Hepatocyte (in vitro differentiated cells): Measurements from ENCODE around the gene ASPSCR1. TPM values are rescaled to one million over a fixed set of nuclear protein-coding genes. Genes with fewer than 3 reads are reported as not detected.

ENCODE experiments used
- DNase-seq: peaks from one replicate; pipeline ENCODE4 v3.0.0-alpha.2; 2016; ENCODE audit warnings: low spot score
- H2AFZ ChIP-seq: fragments of 200-600 bp; sonication (generic); 2 replicates; pipeline ENCODE4 v1.6.0; 2016; ENCODE audit warnings: antibody characterized with exemption, mild to moderate bottlenecking
- H3K27ac ChIP-seq: fragments of 200-600 bp; sonication (generic); 2 replicates; pipeline ENCODE4 v1.5.1; 2016; ENCODE audit warnings: mild to moderate bottlenecking
- H3K27me3 ChIP-seq: fragments of 200-600 bp; sonication (generic); 2 replicates; pipeline ENCODE4 v1.6.1; 2016
- H3K36me3 ChIP-seq: fragments of 200-600 bp; sonication (generic); replicated peaks from 2 replicates; pipeline ENCODE4 v1.5.1; 2016; ENCODE audit warnings: low read depth; ENCODE audit not compliant: insufficient read depth
- H3K4me1 ChIP-seq: fragments of 200-600 bp; sonication (generic); 2 replicates; pipeline ENCODE4 v1.5.1; 2016; ENCODE audit warnings: mild to moderate bottlenecking, moderate library complexity; ENCODE audit not compliant: insufficient read depth
- H3K4me2 ChIP-seq: fragments of 200-600 bp; sonication (generic); 2 replicates; pipeline ENCODE4 v1.6.0; 2016
- H3K4me3 ChIP-seq: fragments of 200-600 bp; sonication (generic); 2 replicates; pipeline ENCODE4 v1.5.1; 2016; ENCODE audit warnings: mild to moderate bottlenecking
- H3K79me2 ChIP-seq: fragments of 200-600 bp; sonication (generic); 2 replicates; pipeline ENCODE4 v1.6.0; 2017; ENCODE audit warnings: mild to moderate bottlenecking
- H3K9me2 ChIP-seq: fragments of 200-600 bp; sonication (generic); replicated peaks from 2 replicates; pipeline ENCODE4 v1.6.0; 2017; ENCODE audit warnings: mild to moderate bottlenecking; ENCODE audit not compliant: insufficient read depth
- H3K9me3 ChIP-seq: fragments of 200-600 bp; sonication (generic); 2 replicates; pipeline ENCODE4 v1.5.1; 2016; ENCODE audit warnings: low read depth, mild to moderate bottlenecking
- H4K20me1 ChIP-seq: fragments of 200-600 bp; sonication (generic); 2 replicates; pipeline ENCODE4 v1.6.0; 2016; ENCODE audit warnings: mild to moderate bottlenecking; ENCODE audit not compliant: insufficient read depth, poor library complexity, severe bottlenecking
- EZH2 ChIP-seq: fragments of 200-600 bp; sonication (generic); IDR thresholded peaks from 2 replicates; pipeline ENCODE4 v1.6.1; 2016; ENCODE audit warnings: antibody characterized with exemption, mild to moderate bottlenecking, borderline replicate concordance
- EZH2phosphoT487 ChIP-seq: fragments of 200-600 bp; sonication (generic); IDR thresholded peaks from one replicate; pipeline ENCODE4 v1.6.1; 2018; ENCODE audit warnings: antibody characterized with exemption, mild to moderate bottlenecking, low read depth, moderate library complexity; ENCODE audit not compliant: unreplicated experiment, severe bottlenecking
- WGBS: methylation state at CpG from one replicate; pipeline ENCODE4 v1.1.6; 2016; ENCODE audit warnings: low lambda C conversion rate; ENCODE audit errors: missing lambda C conversion rate; 5-methylcytosine and 5-hydroxymethylcytosine counted together
- polyA plus RNA-seq: library from polyadenylated mRNA; unstranded; fragments of >200 nt; fragmentation: Nextera tagmentation; extraction: Ambion mirVana; gene quantifications from 2 replicates; pipeline ENCODE4 v1.2.1, GENCODE V29; 2016
- total RNA-seq: library from RNA; depleted of rRNA; stranded (reverse); fragments of >200 nt; gene quantifications from 2 replicates; pipeline ENCODE4 v1.2.3, GENCODE V29; 2014
- TF ChIP-seq, protein P1 (sequence below): fragments of 200-600 bp; sonication (generic); IDR thresholded peaks from 2 replicates; pipeline ENCODE4 v1.5.1; 2016; ENCODE audit warnings: antibody characterized with exemption, mild to moderate bottlenecking; ENCODE audit not compliant: poor library complexity

The ASPSCR1 gene
- total and polyA plus RNA-seq, 2 experiments from 2014 or later: 28.4 to 45.9 TPM

DNA sequence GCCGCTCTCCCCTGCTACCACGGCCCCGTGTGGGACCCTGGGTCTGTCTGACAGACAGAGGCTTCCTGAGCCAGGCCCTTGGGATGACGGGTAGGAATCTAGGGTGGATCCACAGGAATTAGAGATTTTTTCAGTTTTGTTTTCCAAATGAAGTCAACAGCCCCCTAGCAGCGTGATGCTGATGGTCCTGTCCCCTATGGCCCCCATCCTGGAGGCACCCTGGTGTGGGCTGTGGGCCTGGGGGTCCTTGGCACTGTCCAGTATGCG lies 29.7 kb downstream of the ASPSCR1 start:
- Histone ChIP-seq H3K9me2 (no peaks in the 10 kb centered on the region), H3K36me3 (no peaks in the 10 kb centered on the region), H3K79me2 (peaks cover 6% of the 10 kb centered on the region), H3K9me3 (no peaks in the 10 kb centered on the region), H2AFZ (no peak overlapping the region), H3K27ac (no peak overlapping the region), H3K4me2 (no peak overlapping the region), H3K4me1 (peaks cover 18% of the 10 kb centered on the region), H3K4me3 (no peak overlapping the region), H3K27me3 (no peaks in the 10 kb centered on the region), H4K20me1 (no peaks in the 10 kb centered on the region)
- WGBS: 93% methylated on average over 6 of the region's 6 CpGs
- no peak for DNase-seq
- TF ChIP-seq EZH2phosphoT487 (no peak), EZH2 (no peak)
- TF ChIP-seq, protein P1, sequence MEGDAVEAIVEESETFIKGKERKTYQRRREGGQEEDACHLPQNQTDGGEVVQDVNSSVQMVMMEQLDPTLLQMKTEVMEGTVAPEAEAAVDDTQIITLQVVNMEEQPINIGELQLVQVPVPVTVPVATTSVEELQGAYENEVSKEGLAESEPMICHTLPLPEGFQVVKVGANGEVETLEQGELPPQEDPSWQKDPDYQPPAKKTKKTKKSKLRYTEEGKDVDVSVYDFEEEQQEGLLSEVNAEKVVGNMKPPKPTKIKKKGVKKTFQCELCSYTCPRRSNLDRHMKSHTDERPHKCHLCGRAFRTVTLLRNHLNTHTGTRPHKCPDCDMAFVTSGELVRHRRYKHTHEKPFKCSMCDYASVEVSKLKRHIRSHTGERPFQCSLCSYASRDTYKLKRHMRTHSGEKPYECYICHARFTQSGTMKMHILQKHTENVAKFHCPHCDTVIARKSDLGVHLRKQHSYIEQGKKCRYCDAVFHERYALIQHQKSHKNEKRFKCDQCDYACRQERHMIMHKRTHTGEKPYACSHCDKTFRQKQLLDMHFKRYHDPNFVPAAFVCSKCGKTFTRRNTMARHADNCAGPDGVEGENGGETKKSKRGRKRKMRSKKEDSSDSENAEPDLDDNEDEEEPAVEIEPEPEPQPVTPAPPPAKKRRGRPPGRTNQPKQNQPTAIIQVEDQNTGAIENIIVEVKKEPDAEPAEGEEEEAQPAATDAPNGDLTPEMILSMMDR: no peak

DNA sequence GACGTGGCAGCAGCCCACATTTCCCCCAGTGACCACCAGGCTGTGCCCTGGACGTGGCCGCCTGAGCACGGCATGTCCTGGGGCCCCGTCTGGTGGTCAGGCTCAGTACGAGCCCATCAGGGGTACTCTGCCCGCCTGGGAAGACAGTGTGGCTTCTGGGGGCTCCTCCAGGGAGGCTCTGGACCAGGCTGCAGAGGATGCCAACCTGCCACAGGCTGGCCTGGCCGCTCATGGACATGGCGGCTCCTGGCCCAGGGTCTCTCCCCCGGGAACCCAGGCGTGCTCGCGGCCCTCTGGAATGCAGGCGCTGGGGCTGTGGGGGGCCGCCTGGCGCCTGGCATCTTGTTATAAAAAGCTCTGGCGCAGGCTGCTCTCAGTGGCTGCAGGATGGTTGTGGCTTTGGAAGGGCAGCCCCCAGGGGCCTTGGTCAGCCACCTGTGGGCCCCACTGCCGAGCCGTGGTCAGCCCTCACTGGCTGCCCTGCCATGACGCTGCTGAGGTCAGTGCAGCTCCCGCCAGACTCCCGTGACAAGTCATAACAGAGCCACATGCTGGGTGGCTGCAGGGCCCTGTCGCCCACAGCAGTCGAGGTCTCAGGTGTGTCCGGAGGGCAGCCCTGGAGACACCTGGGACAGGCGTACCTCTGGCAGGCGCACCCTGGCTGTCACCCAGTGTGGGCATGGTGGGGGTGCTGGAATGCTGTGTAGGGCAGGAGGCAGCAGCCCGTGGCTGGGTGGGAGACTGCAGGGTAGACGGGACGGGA lies 30.2 kb downstream of the ASPSCR1 start:
- Histone ChIP-seq H2AFZ (no peak overlapping the region), H3K9me2 (no peaks in the 10 kb centered on the region), H3K4me1 (peaks cover 23% of the 10 kb centered on the region), H3K9me3 (no peaks in the 10 kb centered on the region), H3K27me3 (no peaks in the 10 kb centered on the region), H4K20me1 (no peaks in the 10 kb centered on the region), H3K36me3 (no peaks in the 10 kb centered on the region), H3K79me2 (peaks cover 1% of the 10 kb centered on the region), H3K4me2 (no peak overlapping the region), H3K4me3 (no peak overlapping the region), H3K27ac (no peak overlapping the region)
- WGBS: 92% methylated on average over 30 of the region's 30 CpGs
- TF ChIP-seq, protein P1: no peak
- TF ChIP-seq EZH2 (no peak), EZH2phosphoT487 (no peak)
- no peak for DNase-seq

DNA sequence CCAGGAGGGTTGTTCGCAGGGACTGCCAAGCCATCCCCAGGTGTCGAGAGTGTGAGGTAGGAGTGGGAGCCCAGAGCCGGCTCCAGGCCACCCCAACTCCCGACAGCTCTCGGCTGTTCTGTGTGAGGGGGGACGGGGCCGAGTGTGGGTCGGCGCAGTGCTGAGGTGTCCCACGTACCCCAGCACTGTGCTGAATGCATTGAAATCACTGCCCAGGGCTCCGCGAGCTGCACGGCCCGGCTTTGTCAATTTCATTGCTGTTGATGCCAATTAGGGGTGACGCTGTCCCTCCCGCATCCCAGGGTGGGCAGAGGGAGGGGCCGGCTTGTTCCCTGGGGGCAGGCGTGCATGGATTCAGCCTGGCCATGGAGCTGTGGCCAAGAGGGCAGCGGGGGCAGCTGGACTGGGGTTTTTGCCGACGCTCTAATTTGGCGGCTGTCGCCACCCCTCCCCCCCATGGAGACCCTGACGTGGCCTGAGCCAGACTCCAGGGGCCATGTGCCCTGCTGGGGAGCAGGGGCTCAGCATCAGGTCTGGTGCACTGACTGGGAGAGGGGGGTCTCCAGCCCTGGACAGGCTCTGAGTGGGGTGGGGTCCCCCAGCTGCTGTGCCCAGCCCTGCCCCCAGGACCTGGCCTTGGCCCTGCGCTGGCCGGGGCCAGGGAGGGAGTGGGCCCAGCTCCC lies 31.0 kb downstream of the ASPSCR1 start:
- DNase-seq: no peak
- H2AFZ ChIP-seq: no peak overlapping the region
- no peaks in the 10 kb centered on the region for H3K27me3 ChIP-seq
- no peak overlapping the region for H3K4me3 ChIP-seq
- H3K4me2 ChIP-seq: no peak overlapping the region
- H3K36me3 ChIP-seq: no peaks in the 10 kb centered on the region
- H4K20me1 ChIP-seq: no peaks in the 10 kb centered on the region
- no peaks in the 10 kb centered on the region for H3K79me2 ChIP-seq
- 92% methylated on average over 22 of the region's 26 CpGs for WGBS
- peaks cover 21% of the 10 kb centered on the region for H3K4me1 ChIP-seq
- H3K9me2 ChIP-seq: no peaks in the 10 kb centered on the region
- no peak for TF ChIP-seq EZH2phosphoT487
- no peak for TF ChIP-seq EZH2
- TF ChIP-seq, protein P1: no peak
- no peaks in the 10 kb centered on the region for H3K9me3 ChIP-seq
- H3K27ac ChIP-seq: no peak overlapping the region
